Measurements from ENCODE around the gene KRTAP9-8. TPM values are rescaled to one million over a fixed set of nuclear protein-coding genes. Genes with fewer than 3 reads are reported as not detected.
"Not testable (repeated sequence)": the region's sequence is repeated elsewhere in the genome, so short reads cannot be mapped to it uniquely, and the experiment has no call there.

The KRTAP9-8 gene, protein sequence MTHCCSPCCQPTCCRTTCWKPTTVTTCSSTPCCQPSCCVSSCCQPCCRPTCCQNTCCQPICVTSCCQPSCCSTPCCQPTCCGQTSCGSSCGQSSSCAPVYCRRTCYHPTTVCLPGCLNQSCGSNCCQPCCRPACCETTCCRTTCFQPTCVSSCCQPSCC
- total RNA-seq = not detected

DNA sequence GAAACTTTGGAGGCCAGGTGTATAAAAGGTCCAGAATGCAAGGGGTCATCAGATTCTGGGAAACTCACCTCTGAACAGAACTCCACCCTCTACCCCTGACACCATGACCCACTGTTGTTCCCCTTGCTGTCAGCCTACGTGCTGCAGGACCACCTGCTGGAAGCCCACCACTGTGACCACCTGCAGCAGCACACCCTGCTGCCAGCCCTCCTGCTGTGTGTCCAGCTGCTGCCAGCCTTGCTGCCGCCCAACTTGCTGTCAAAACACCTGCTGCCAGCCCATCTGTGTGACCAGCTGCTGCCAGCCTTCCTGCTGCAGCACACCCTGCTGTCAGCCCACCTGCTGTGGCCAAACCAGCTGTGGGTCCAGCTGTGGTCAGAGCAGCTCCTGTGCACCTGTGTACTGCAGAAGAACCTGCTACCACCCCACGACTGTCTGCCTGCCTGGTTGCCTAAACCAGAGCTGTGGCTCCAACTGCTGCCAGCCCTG, at the start of gene KRTAP9-8:
KRTAP9-8 (plus strand) TSS at position 51 of the 489 bp plus-strand sequence; CDS start at position 104, 53 bp downstream.
- H3K4me1 Mint-ChIP-seq; DNase-seq; H3K36me3 Mint-ChIP-seq (ENCODE audit: low read depth); H3K27ac Mint-ChIP-seq; H3K4me3 Mint-ChIP-seq; CTCF ChIA-PET; POLR2A ChIA-PET; H3K9me3 Mint-ChIP-seq: not testable (repeated sequence)
- peaks cover 16% of the 10 kb centered on the region for H3K27me3 Mint-ChIP-seq

GRCh38 chr17:41189837-41190318, 47.9 kb upstream of the KRTAP9-8 start, which contains the start of gene KRTAP9-1:
Gene KRTAP9-1, plus strand, starts transcription at chr17:41189887. Its CDS starts 0 bp downstream, at chr17:41189887.
- H3K27ac Mint-ChIP-seq; H3K4me1 Mint-ChIP-seq; DNase-seq; POLR2A ChIA-PET; CTCF ChIA-PET; H3K4me3 Mint-ChIP-seq; H3K36me3 Mint-ChIP-seq (ENCODE audit: low read depth); H3K27me3 Mint-ChIP-seq; H3K9me3 Mint-ChIP-seq: not testable (repeated sequence)

DNA sequence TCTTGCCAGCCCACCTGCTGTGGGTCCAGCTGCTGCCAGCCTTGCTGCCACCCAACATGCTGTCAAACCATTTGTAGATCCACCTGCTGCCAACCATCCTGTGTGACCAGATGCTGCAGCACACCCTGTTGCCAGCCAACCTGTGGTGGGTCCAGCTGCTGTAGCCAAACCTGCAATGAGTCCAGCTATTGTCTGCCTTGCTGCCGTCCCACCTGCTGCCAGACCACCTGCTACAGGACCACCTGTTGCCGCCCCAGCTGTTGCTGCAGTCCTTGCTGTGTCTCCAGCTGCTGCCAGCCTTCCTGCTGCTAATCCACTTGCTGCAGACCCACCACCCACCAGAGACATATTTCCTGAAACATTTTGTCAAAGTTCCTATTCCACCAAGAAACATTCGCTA, 47.5 kb upstream of the KRTAP9-8 start:
- H3K27ac Mint-ChIP-seq = no peak overlapping the region
- POLR2A ChIA-PET = no interaction called here

GRCh38 chr17:41196068-41196467, 41.7 kb upstream of the KRTAP9-8 start:
- ChIA-PET POLR2A (interaction anchor here (0.9 kb wide), 1 partner anchor 14 kb away, joined by 3 read pairs; no protein-coding TSS in a partner anchor), CTCF (no interaction called here)
- no peaks in the 10 kb centered on the region for H3K4me1 Mint-ChIP-seq
- H3K27ac Mint-ChIP-seq = no peak overlapping the region
- H3K36me3 Mint-ChIP-seq (ENCODE audit: low read depth) = no peaks in the 10 kb centered on the region
- DNase-seq = no peak
- no peaks in the 10 kb centered on the region for H3K9me3 Mint-ChIP-seq
- H3K4me3 Mint-ChIP-seq = no peak overlapping the region
- H3K27me3 Mint-ChIP-seq = peaks cover 16% of the 10 kb centered on the region

More for the DNA sequence above, 47.5 kb upstream of the KRTAP9-8 start:
- Mint-ChIP-seq H3K9me3 (no peaks in the 10 kb centered on the region), H3K36me3 (ENCODE audit: low read depth) (no peaks in the 10 kb centered on the region), H3K27me3 (peaks cover 9% of the 10 kb centered on the region), H3K4me3 (no peak overlapping the region), H3K4me1 (no peaks in the 10 kb centered on the region)
- CTCF ChIA-PET = no interaction called here
- no peak for DNase-seq

DNA sequence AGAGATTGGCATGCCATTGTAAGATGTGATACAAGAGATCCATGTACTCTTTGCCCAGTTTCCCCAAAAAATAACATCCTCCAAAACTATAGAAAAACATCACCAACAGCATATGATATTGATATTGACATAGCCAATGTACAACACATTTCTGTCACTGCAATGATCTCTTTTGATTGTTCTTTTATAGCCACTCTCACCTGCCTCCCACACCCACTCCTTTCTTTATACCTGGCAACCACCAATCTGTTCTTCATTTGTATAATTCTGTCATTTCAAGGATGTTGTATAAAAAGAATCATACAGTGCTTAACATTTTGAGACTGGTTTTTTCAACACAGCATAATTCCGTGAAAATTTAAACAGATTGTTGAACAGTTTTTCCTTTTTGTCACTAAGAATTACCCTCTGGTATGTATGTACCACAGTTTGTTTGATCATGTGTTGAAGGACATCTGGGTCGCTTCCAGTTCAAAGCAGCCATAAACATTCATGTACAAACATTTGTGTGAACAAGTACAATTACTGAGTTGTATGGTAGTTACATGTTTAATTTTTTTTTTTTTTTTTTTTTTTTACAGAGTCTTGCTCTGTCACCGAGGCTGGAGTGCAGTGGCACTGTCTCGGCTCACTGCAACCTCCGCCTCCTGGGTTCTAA, 38.2 kb upstream of the KRTAP9-8 start:
- Mint-ChIP-seq H3K9me3 (no peaks in the 10 kb centered on the region), H3K4me3 (no peak overlapping the region), H3K27me3 (peaks cover 13% of the 10 kb centered on the region), H3K36me3 (ENCODE audit: low read depth) (no peaks in the 10 kb centered on the region), H3K27ac (no peak overlapping the region), H3K4me1 (no peaks in the 10 kb centered on the region)
- no peak for DNase-seq
- ChIA-PET POLR2A (no interaction called here), CTCF (no interaction called here)

GRCh38 chr17:41211845-41212466, 25.8 kb upstream of the KRTAP9-8 start:
- H3K27ac Mint-ChIP-seq = no peak overlapping the region
- CTCF ChIA-PET = no interaction called here
- H3K36me3 Mint-ChIP-seq (ENCODE audit: low read depth) = no peaks in the 10 kb centered on the region
- POLR2A ChIA-PET = no interaction called here
- H3K9me3 Mint-ChIP-seq = no peaks in the 10 kb centered on the region
- H3K4me1 Mint-ChIP-seq = no peaks in the 10 kb centered on the region
- no peak overlapping the region for H3K4me3 Mint-ChIP-seq
- peaks cover 27% of the 10 kb centered on the region for H3K27me3 Mint-ChIP-seq
- no peak for DNase-seq

DNA sequence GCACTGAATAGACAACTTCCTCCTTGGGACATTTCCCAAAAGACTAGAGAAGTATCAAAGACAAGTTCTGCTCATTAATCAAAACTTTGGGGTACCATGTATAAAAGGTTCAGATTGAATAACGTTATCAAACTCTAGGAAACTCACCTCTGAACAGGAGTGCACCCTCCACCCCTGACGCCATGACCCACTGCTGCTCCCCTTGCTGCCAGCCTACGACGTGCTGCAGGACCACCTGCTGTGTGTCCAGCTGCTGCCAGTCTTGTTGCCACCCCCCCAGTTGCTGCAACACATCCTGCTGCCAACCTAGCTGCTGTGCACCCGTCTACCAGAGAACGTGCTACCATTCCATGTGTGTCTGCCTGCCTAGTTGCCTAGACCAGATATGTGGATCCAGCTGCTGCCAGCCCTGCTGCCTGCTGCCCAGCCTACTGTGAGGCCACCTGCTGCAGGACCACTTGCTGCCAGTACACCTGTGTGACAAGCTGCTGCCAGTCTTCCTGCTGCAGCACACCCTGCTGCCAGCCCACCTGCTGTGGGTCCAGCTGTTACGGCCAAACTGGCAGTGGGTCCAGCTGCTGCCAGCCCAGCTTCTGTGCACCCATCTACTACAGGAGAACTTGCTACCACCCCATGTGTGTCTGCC, 25.2 kb upstream of the KRTAP9-8 start:
- Mint-ChIP-seq H3K27ac (no peak overlapping the region), H3K9me3 (no peaks in the 10 kb centered on the region), H3K4me3 (no peak overlapping the region), H3K36me3 (ENCODE audit: low read depth) (no peaks in the 10 kb centered on the region), H3K27me3 (peaks cover 27% of the 10 kb centered on the region), H3K4me1 (no peaks in the 10 kb centered on the region)
- DNase-seq = no peak
- POLR2A ChIA-PET = no interaction called here
- CTCF ChIA-PET = interaction anchor here (0.6 kb wide), 1 partner anchor 1010 kb away, joined by 3 read pairs; no protein-coding TSS in a partner anchor

DNA sequence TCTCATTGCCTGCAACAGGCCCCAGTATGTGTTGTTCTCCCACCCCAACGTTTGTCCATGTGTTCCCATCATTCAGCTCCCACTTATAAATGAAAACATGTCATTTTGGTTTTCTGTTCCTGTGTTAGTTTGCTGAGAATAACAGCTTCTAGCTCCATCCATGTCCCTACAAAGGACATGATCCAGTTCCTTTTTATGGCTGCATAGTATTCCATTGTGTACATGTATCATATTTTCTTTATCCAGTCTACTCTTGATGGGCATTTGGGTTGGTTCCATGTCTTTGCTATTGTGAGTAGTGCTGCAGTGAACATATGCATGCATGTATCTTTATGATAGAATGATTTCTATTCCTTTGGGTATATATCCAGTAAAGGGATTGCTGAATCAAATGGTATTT, 22.1 kb upstream of the KRTAP9-8 start:
- H3K36me3 Mint-ChIP-seq (ENCODE audit: low read depth) = no peaks in the 10 kb centered on the region
- ChIA-PET POLR2A (no interaction called here), CTCF (interaction anchor here (0.6 kb wide), 1 partner anchor 433 kb away, joined by 3 read pairs; no protein-coding TSS in a partner anchor)
- H3K4me3 Mint-ChIP-seq = no peak overlapping the region
- peaks cover 9% of the 10 kb centered on the region for H3K27me3 Mint-ChIP-seq
- DNase-seq = no peak
- H3K4me1 Mint-ChIP-seq = no peaks in the 10 kb centered on the region
- H3K9me3 Mint-ChIP-seq = peaks cover 2% of the 10 kb centered on the region
- H3K27ac Mint-ChIP-seq = no peak overlapping the region

GRCh38 chr17:41223821-41224220, 14.0 kb upstream of the KRTAP9-8 start:
- Mint-ChIP-seq H3K4me3 (no peak overlapping the region), H3K36me3 (ENCODE audit: low read depth) (no peaks in the 10 kb centered on the region), H3K9me3 (peaks cover 2% of the 10 kb centered on the region), H3K4me1 (no peaks in the 10 kb centered on the region), H3K27me3 (peaks cover 9% of the 10 kb centered on the region), H3K27ac (no peak overlapping the region)
- ChIA-PET POLR2A (no interaction called here), CTCF (no interaction called here)
- DNase-seq = no peak

DNA sequence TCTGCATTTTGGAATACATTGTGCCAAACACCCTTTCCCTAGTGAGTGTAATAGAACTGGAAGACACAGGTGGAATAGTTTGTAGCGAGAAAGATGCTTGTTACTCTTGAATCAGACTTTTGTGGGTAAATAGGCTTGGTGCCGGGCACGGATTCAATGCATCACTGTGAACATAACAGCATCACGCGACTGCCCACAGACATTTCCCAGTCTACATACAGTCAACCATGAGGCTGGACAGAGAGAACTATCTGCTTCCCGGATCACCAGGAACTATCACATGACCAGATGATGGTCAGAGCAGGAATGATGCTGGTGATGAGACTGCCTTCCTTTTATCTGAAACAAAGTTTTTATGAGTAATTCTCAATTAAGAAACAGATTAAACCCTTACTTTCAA, 11.7 kb upstream of the KRTAP9-8 start:
- ChIA-PET CTCF (no interaction called here), POLR2A (no interaction called here)
- Mint-ChIP-seq H3K4me1 (no peaks in the 10 kb centered on the region), H3K9me3 (no peaks in the 10 kb centered on the region), H3K27me3 (peaks cover 10% of the 10 kb centered on the region), H3K4me3 (no peak overlapping the region), H3K36me3 (ENCODE audit: low read depth) (no peaks in the 10 kb centered on the region), H3K27ac (no peak overlapping the region)
- DNase-seq = no peak

GRCh38 chr17:41226598-41227095, 11.2 kb upstream of the KRTAP9-8 start, which contains the start of gene KRTAP9-2:
Gene KRTAP9-2, plus strand, starts transcription at chr17:41226648. Its CDS starts 7 bp downstream, at chr17:41226655.
- H3K4me3 Mint-ChIP-seq = not testable (repeated sequence)

GRCh38 chr17:41230094-41230493, 7.7 kb upstream of the KRTAP9-8 start:
- Mint-ChIP-seq H3K27me3 (peaks cover 15% of the 10 kb centered on the region), H3K36me3 (ENCODE audit: low read depth) (no peaks in the 10 kb centered on the region), H3K4me1 (no peaks in the 10 kb centered on the region), H3K27ac (no peak overlapping the region), H3K4me3 (no peak overlapping the region), H3K9me3 (no peaks in the 10 kb centered on the region)
- DNase-seq = no peak
- CTCF ChIA-PET = no interaction called here
- POLR2A ChIA-PET = no interaction called here

More at GRCh38 chr17:41226598-41227095, 11.2 kb upstream of the KRTAP9-8 start, which contains the start of gene KRTAP9-2:
- H3K27ac Mint-ChIP-seq; H3K27me3 Mint-ChIP-seq; H3K4me1 Mint-ChIP-seq; H3K36me3 Mint-ChIP-seq (ENCODE audit: low read depth); POLR2A ChIA-PET; CTCF ChIA-PET; H3K9me3 Mint-ChIP-seq; DNase-seq: not testable (repeated sequence)

- no peak for DNase-seq
- Mint-ChIP-seq H3K36me3 (ENCODE audit: low read depth) (no peaks in the 10 kb centered on the region), H3K9me3 (no peaks in the 10 kb centered on the region), H3K27me3 (peaks cover 20% of the 10 kb centered on the region), H3K4me3 (no peak overlapping the region), H3K4me1 (no peaks in the 10 kb centered on the region), H3K27ac (no peak overlapping the region)
- ChIA-PET POLR2A (no interaction called here), CTCF (no interaction called here)
These were observed 6.1 kb upstream of the KRTAP9-8 start for GRCh38 chr17:41231731-41232130.

All from activated CD4-positive, alpha-beta memory T cell treated with anti-CD3 and anti-CD28 coated beads, Interleukin-2, amount 10 ng/mL, durations not matched to agents 7 days and 5 days (primary cell).